Measurements from ENCODE around the gene PLA2G10. TPM values are rescaled to one million over a fixed set of nuclear protein-coding genes. Genes with fewer than 3 reads are reported as not detected.
"Not testable (repeated sequence)": the region's sequence is repeated elsewhere in the genome, so short reads cannot be mapped to it uniquely, and the experiment has no call there.

PLA2G10 gene
- total RNA-seq, 1 donor from 2014 or later = not detected

DNA sequence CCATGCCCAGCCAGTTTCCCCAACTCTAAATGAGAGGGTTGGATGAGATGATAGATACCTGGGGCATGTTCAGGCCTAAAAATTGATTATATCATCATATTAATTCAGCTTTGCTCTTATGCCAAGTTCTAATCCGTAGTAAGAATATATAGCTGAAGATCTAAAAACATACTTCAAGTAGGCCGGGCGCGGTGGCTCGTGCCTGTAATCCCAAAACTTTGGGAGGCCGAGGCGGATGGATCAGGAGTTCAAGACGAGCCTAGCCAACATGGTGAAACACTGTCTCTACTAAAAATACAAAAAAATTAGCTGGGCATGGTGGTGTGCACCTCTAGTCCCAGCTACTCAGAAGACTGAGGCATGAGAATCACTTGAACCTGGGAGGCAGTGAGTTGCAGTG is 12.0 kb downstream of the PLA2G10 start:
- Histone ChIP-seq H3K27me3 (ENCODE audit: control insufficient read depth, insufficient read depth, low read length) (no peaks in the 10 kb centered on the region), H3K36me3 (ENCODE audit: control insufficient read depth, insufficient read depth, low read length) (no peaks in the 10 kb centered on the region), H3K4me3 (ENCODE audit: low read depth, low read length) (no peak overlapping the region)
- no peak for DNase-seq (ENCODE audit: low read depth)
- TF ChIP-seq, protein P1, sequence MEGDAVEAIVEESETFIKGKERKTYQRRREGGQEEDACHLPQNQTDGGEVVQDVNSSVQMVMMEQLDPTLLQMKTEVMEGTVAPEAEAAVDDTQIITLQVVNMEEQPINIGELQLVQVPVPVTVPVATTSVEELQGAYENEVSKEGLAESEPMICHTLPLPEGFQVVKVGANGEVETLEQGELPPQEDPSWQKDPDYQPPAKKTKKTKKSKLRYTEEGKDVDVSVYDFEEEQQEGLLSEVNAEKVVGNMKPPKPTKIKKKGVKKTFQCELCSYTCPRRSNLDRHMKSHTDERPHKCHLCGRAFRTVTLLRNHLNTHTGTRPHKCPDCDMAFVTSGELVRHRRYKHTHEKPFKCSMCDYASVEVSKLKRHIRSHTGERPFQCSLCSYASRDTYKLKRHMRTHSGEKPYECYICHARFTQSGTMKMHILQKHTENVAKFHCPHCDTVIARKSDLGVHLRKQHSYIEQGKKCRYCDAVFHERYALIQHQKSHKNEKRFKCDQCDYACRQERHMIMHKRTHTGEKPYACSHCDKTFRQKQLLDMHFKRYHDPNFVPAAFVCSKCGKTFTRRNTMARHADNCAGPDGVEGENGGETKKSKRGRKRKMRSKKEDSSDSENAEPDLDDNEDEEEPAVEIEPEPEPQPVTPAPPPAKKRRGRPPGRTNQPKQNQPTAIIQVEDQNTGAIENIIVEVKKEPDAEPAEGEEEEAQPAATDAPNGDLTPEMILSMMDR (IDR thresholded peaks at IDR 0.05; ENCODE audit: insufficient read depth, low read length, severe bottlenecking) = no peak
- FAIRE-seq = no peak

DNA sequence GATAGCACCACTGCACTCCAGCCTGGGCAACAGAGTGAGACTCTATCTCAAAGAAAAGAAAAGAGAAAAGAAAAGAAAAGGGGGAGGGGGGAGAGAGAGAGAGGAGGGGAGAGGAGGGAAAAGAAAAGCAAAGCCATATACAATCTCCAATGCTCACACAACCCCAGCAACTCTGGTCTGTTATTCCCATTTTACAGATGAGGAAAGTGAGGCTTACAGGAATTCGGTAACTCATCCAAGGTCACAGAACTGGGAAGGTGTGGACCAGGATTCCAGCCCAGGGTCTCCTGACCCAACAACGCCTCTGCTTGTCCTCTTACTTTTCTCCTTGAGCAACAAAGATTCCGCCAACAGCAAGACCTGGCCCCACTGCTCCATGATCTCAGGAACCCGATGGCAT is 13.0 kb downstream of the PLA2G10 start:
- FAIRE-seq = no peak
- TF ChIP-seq, protein P1 (IDR thresholded peaks at IDR 0.05; ENCODE audit: insufficient read depth, low read length, severe bottlenecking) = no peak

DNA sequence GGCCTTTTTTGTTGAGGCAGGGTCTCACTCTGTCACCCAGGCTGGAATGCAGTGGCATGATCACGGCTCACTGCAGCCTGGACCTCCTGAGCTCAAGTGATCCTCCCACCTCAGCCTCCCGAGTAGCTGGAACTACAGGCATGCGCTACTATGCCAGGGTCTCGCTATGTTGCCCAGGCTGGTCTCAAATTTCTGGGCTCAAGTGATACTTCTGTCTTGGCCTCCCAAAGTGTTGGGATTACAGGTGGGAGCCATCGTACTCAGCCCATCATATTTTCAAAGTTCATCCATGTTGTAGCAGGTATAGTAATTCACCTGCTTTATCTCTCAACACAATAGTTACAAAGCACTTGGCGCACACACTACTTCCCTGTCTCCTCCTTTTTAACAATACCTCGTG is 13.7 kb downstream of the PLA2G10 start:
- DNase-seq (ENCODE audit: low read depth); H3K36me3 ChIP-seq (ENCODE audit: control insufficient read depth, insufficient read depth, low read length); FAIRE-seq; H3K27me3 ChIP-seq (ENCODE audit: control insufficient read depth, insufficient read depth, low read length); H3K4me3 ChIP-seq (ENCODE audit: low read depth, low read length): not testable (repeated sequence)

More for the DNA sequence above, 13.0 kb downstream of the PLA2G10 start:
- Histone ChIP-seq H3K27me3 (ENCODE audit: control insufficient read depth, insufficient read depth, low read length) (no peaks in the 10 kb centered on the region), H3K36me3 (ENCODE audit: control insufficient read depth, insufficient read depth, low read length) (no peaks in the 10 kb centered on the region), H3K4me3 (ENCODE audit: low read depth, low read length) (no peak overlapping the region)
- DNase-seq (ENCODE audit: low read depth) = no peak

DNA sequence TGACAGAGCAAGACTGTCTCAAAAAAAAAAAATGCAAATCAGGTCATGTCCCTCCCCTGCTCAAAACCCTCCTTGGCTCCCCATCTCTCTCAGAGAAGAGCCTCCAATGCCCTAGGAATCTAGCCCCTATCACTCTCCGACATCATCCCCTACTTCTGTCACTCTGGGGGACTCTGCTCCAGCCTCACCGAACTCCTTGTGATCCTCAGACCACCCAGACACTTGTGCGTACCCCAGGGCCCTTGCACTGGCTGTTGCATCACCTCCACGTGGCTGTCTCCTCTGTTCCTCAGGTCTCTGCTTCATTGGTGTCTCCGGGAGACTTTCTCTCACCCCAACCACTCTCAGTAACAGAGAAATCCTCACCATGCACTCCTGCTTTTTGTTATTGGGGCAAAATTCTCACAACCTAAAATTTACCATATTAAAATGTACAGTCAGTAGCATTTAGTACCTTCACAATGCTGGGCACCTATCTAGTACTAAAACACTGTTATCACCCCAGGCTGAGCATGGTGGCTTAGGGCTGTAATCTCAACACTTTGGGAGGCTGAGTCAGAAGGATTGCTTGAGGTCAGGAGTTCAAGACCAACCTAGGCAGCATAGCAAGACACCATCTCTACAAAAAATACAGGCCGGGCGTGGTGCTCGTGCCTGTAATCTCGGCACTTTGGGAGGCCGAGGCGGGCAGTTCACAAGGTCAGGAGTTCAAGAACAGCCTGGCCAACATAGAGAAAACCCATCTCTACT is 15.2 kb downstream of the PLA2G10 start:
- Histone ChIP-seq H3K36me3 (ENCODE audit: control insufficient read depth, insufficient read depth, low read length) (no peaks in the 10 kb centered on the region), H3K27me3 (ENCODE audit: control insufficient read depth, insufficient read depth, low read length) (no peaks in the 10 kb centered on the region), H3K4me3 (ENCODE audit: low read depth, low read length) (no peak overlapping the region)
- TF ChIP-seq, protein P1 (IDR thresholded peaks at IDR 0.05; ENCODE audit: insufficient read depth, low read length, severe bottlenecking) = no peak
- DNase-seq (ENCODE audit: low read depth) = no peak
- no peak for FAIRE-seq

DNA sequence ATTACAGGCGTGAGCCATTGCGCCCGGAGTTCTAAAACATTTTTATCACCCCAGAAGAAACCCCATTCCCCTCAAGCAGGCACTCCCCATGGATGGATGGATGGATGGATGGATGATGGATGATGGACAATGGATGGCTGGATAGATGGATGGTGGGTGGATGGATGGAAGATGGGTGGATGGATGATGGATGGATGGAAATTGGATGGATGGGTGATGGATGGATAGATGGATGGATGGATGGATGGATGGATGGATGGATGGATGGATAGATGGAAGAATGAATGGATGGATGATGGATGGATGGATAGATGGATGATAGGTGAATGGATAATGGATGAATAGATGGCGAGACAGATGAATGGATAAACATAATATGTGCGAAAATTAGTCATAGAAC is 16.5 kb downstream of the PLA2G10 start:
- Histone ChIP-seq H3K27me3 (ENCODE audit: control insufficient read depth, insufficient read depth, low read length) (no peaks in the 10 kb centered on the region), H3K4me3 (ENCODE audit: low read depth, low read length) (no peak overlapping the region), H3K36me3 (ENCODE audit: control insufficient read depth, insufficient read depth, low read length) (no peaks in the 10 kb centered on the region)
- FAIRE-seq (no peak), DNase-seq (ENCODE audit: low read depth) (no peak)
- TF ChIP-seq, protein P1 (IDR thresholded peaks at IDR 0.05; ENCODE audit: insufficient read depth, low read length, severe bottlenecking) = no peak

DNA sequence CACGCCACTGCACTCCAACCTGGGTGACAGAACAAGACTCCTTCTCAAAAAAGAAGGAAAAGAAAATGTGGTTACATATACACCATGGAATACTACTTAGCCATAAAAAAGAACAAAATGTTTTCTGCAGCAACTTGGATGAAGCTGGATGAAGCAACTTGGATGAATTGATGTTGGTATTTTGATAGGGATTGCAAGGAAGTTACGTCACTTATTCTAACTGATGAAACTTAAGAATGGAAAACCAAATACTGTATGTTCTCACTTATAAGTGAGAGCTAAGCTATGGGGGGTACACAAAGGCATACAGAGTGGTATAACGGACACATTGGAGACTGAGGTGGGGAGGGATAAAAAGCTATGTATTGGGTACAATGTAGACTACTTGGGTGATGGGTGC is 17.5 kb downstream of the PLA2G10 start:
- FAIRE-seq (no peak), DNase-seq (ENCODE audit: low read depth) (no peak)
- TF ChIP-seq, protein P1 (IDR thresholded peaks at IDR 0.05; ENCODE audit: insufficient read depth, low read length, severe bottlenecking) = no peak
- Histone ChIP-seq H3K36me3 (ENCODE audit: control insufficient read depth, insufficient read depth, low read length) (no peaks in the 10 kb centered on the region), H3K27me3 (ENCODE audit: control insufficient read depth, insufficient read depth, low read length) (no peaks in the 10 kb centered on the region), H3K4me3 (ENCODE audit: low read depth, low read length) (no peak overlapping the region)
